Natural killer cell (primary cell): ENCODE results near the gene CD53. TPM values are rescaled to one million over a fixed set of nuclear protein-coding genes. Genes with fewer than 3 reads are reported as not detected.
A peak's percentile ranks its signal among the peaks of the same experiment; 100 is the strongest.

Experiments used
- ATAC-seq, 3 donors: fragments of 150-1000 bp in 2 of 3; fragments of 200-7000 bp in 1 of 3; cut with Tn5 transposase; 1 replicate in 1 of 3; 2 replicates in 2 of 3; pipeline ENCODE4 v1.10.0; 2021; ENCODE audit warnings: mild to moderate bottlenecking in 2 of 3, moderate library complexity in 2 of 3
- DNase-seq, 2 donors: peaks; one replicate each; pipeline versions ENCODE4 v3.0.0 to v3.0.0-alpha.2; 2013 to 2021; ENCODE audit warnings: mixed read lengths in 1 of 2
- H3K27ac ChIP-seq: one replicate; pipeline ENCODE4 v1.5.1; 2013; ENCODE audit warnings: mild to moderate bottlenecking, low read length
- H3K27me3 ChIP-seq: one replicate; pipeline ENCODE4 v1.6.1; 2013; ENCODE audit warnings: low read length; ENCODE audit not compliant: control insufficient read depth, insufficient read depth
- H3K36me3 ChIP-seq: one replicate; pipeline ENCODE4 v1.6.1; 2013; ENCODE audit warnings: low read length; ENCODE audit not compliant: control insufficient read depth, insufficient read depth
- H3K4me1 ChIP-seq: one replicate; pipeline ENCODE4 v1.6.1; 2013; ENCODE audit warnings: low read length; ENCODE audit not compliant: control insufficient read depth, insufficient read depth
- H3K4me3 ChIP-seq: one replicate; pipeline ENCODE4 v1.5.1; 2013; ENCODE audit warnings: low read length
- H3K9me3 ChIP-seq: one replicate; pipeline ENCODE4 v1.6.1; 2013; ENCODE audit warnings: low read length; ENCODE audit not compliant: control insufficient read depth, insufficient read depth
- H3K27ac Mint-ChIP-seq, 2 donors: one replicate each; pipeline ENCODE4 v1.8.0; 2022; ENCODE audit warnings: mild to moderate bottlenecking in 2 of 2, mixed read lengths in 2 of 2, moderate library complexity in 1 of 2
- H3K27me3 Mint-ChIP-seq, 2 donors: one replicate each; pipeline ENCODE4 v1.8.0; 2022; ENCODE audit warnings: low read depth in 2 of 2, mixed read lengths in 2 of 2
- H3K36me3 Mint-ChIP-seq: one replicate; pipeline ENCODE4 v1.8.0; 2022; ENCODE audit warnings: mixed read lengths
- H3K4me1 Mint-ChIP-seq, 2 donors: one replicate each; pipeline ENCODE4 v1.8.0; 2022; ENCODE audit warnings: mixed read lengths in 2 of 2
- H3K4me3 Mint-ChIP-seq: one replicate; pipeline ENCODE4 v1.8.0; 2022; ENCODE audit warnings: mild to moderate bottlenecking, moderate library complexity, mixed read lengths
- H3K9me3 Mint-ChIP-seq, 2 donors: one replicate each; pipeline ENCODE4 v1.8.0; 2022; ENCODE audit warnings: mixed read lengths in 2 of 2
- WGBS: methylation state at CpG from one replicate; pipeline ENCODE4 v1.1.7; 2013; ENCODE audit warnings: missing lambda C conversion rate; ENCODE audit not compliant: insufficient coverage; 5-methylcytosine and 5-hydroxymethylcytosine counted together
- intact Hi-C: fragments of 100-400 bp; cut with micrococcal nuclease; formaldehyde crosslinking; loops from one replicate; pipeline ENCODE4 v1.14.2; 2022
- total RNA-seq, 4 donors: library from RNA; stranded (reverse); fragments of 120-200 nt in 1 of 4; gene quantifications; one replicate each; pipeline versions ENCODE4 v1.2.3 to v1.2.4, GENCODE V29; 2013 to 2022
- TF ChIP-seq, protein P1 (sequence below): fragments of 200-600 bp; IDR thresholded peaks from one replicate; pipeline ENCODE4 v1.8.0; 2022; ENCODE audit warnings: antibody characterized with exemption

CD53 gene
- total RNA-seq, 3 donors from 2014 or later (not counting 1 experiment from before 2014, with no cell fraction given), result 522 to 584 (median 541) TPM

DNA sequence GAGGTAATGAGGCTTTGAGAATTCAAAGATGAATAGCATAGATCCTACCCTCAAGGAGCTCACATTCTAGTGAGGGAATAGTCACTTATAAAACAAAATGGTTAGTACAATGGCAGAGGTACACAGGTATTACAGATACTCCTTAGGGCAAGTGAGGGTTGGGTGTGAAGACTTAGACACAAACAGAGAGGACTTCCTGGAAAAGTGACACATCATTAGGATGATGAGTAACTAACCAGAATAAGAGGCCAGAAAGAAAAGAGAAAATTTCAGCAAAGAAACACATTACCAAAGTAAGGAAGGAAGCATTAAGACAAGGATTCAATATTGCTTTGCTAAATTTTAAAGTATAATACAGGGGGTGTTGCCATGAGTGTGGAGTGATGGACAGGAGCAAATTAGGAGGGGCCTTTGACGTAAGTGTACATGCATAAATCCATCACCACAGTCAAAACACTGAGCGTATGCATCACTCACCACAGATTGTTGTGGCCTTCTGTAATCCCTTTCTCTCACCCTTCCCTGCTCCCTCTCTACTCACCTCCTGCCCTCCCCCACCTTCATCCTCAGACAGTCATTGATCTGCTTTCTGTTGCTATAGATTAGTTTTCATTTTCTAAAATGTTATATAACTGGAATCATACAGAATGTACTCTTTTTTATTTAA lies 7.9 kb downstream of the CD53 start:
- Histone ChIP-seq H3K4me3 (peak overlapping the region; percentile 8), H3K36me3 (peaks cover 22% of the 10 kb centered on the region), H3K27me3 (no peaks in the 10 kb centered on the region), H3K27ac (peak overlapping the region; percentile 86), H3K9me3 (no peaks in the 10 kb centered on the region), H3K4me1 (peaks cover 38% of the 10 kb centered on the region)
- WGBS, result 34% methylated on average over 2 of the region's 2 CpGs
- Mint-ChIP-seq H3K4me1 (peaks cover 71 to 95% of the 10 kb centered on the region in 2 donors), H3K9me3 (no peaks in the 10 kb centered on the region), H3K27me3 (no peaks in the 10 kb centered on the region), H3K27ac (peak overlapping the region; percentile 92 to 99), H3K4me3 (peak overlapping the region; percentile 99), H3K36me3 (peaks cover 17% of the 10 kb centered on the region)
- DNase-seq, result peak in 1 of 2 donors; percentile 81
- ATAC-seq, result peak; percentile 67 to 78 (median 77)
- intact Hi-C loops, result loop anchor here (1.0 to 5.0 kb wide), 4 partner anchors 8 to 336 kb away; partner anchors contain the start of gene CD53
- TF ChIP-seq, protein P1, sequence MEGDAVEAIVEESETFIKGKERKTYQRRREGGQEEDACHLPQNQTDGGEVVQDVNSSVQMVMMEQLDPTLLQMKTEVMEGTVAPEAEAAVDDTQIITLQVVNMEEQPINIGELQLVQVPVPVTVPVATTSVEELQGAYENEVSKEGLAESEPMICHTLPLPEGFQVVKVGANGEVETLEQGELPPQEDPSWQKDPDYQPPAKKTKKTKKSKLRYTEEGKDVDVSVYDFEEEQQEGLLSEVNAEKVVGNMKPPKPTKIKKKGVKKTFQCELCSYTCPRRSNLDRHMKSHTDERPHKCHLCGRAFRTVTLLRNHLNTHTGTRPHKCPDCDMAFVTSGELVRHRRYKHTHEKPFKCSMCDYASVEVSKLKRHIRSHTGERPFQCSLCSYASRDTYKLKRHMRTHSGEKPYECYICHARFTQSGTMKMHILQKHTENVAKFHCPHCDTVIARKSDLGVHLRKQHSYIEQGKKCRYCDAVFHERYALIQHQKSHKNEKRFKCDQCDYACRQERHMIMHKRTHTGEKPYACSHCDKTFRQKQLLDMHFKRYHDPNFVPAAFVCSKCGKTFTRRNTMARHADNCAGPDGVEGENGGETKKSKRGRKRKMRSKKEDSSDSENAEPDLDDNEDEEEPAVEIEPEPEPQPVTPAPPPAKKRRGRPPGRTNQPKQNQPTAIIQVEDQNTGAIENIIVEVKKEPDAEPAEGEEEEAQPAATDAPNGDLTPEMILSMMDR, result no peak

DNA sequence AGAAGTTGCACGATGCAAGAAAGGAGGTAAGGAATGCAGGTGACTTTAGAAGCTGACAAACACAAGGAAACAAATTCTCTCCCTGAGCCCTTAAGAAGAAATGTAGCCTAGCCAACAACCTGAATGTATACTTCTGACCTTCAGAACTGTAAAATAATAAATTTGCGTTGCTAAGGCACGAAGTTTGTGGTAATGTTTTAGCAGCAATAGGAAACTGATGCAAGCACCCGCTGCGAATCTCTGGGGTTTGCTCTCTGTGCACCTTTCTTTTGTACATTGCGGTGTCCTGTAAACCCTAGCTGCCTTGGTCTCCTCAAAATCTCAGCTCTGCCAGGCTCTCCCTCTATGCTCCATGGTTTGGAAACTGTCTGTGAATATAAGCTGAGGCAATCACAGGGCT lies 15.1 kb downstream of the CD53 start:
- no peaks in the 10 kb centered on the region for H3K27me3 ChIP-seq
- Mint-ChIP-seq H3K4me3 (peak overlapping the region; percentile 78), H3K27ac (peak overlapping the region; percentile 87 to 99), H3K4me1 (peaks cover 94 to 95% of the 10 kb centered on the region in 2 donors), H3K36me3 (peaks cover 17% of the 10 kb centered on the region), H3K27me3 (no peaks in the 10 kb centered on the region), H3K9me3 (no peaks in the 10 kb centered on the region)
- no peak overlapping the region for H3K4me3 ChIP-seq
- WGBS, result 39% methylated on average over 6 of the region's 6 CpGs
- H3K36me3 ChIP-seq, result peaks cover 23% of the 10 kb centered on the region
- no peaks in the 10 kb centered on the region for H3K9me3 ChIP-seq
- TF ChIP-seq, protein P1, result no peak
- intact Hi-C loops, result no loop called here
- H3K4me1 ChIP-seq, result peaks cover 44% of the 10 kb centered on the region
- peak in 1 of 2 donors; percentile 26 for DNase-seq
- peak; percentile 53 to 66 (median 62) for ATAC-seq
- H3K27ac ChIP-seq, result peak overlapping the region; percentile 50

DNA sequence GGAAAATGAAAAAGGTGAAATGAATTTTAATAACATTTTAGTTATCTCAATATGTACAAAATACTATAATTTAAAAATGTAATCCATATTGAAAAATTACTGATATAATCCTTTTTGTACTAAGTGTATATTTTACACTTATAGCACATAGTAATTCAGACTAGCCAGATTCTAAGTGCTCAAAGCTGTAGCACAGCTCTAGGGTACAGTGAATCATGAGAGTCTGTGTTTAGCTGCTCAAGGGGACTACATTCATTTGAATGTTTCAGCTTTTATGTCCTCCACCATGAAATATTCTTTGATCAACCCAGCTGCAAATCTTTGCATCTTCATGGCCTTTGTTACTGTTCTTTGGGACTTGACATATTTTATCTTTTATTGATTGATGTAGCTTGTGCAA lies 15.7 kb downstream of the CD53 start:
- DNase-seq (no peak), ATAC-seq (peak in 1 of 3 donors; percentile 47)
- intact Hi-C loops, result no loop called here
- no peaks in the 10 kb centered on the region for H3K27me3 ChIP-seq
- Mint-ChIP-seq H3K4me3 (peak overlapping the region; percentile 78), H3K9me3 (no peaks in the 10 kb centered on the region), H3K36me3 (peaks cover 23% of the 10 kb centered on the region), H3K27ac (peak overlapping the region; percentile 87 to 99), H3K4me1 (peaks cover 94 to 95% of the 10 kb centered on the region in 2 donors), H3K27me3 (no peaks in the 10 kb centered on the region)
- no peak overlapping the region for H3K4me3 ChIP-seq
- TF ChIP-seq, protein P1, result no peak
- peak overlapping the region; percentile 21 for H3K27ac ChIP-seq
- peaks cover 28% of the 10 kb centered on the region for H3K36me3 ChIP-seq
- H3K4me1 ChIP-seq, result peaks cover 49% of the 10 kb centered on the region
- no peaks in the 10 kb centered on the region for H3K9me3 ChIP-seq
